Stromal cell of bone marrow (primary cell): Measurements from ENCODE around the gene CSTPP1.

Source experiments
- DNase-seq: peaks from one replicate; pipeline ENCODE4 v3.0.0-alpha.2; 2012; ENCODE audit warnings: low read depth

CSTPP1 gene

GRCh38 chr11:47161890-47162289, 225.3 kb downstream of the CSTPP1 start:
- no peak for DNase-seq

GRCh38 chr11:47162426-47162825, 225.9 kb downstream of the CSTPP1 start:
- no peak for DNase-seq

- DNase-seq, result no peak
These were observed 226.6 kb downstream of the CSTPP1 start for GRCh38 chr11:47163193-47163592.

- DNase-seq, result no peak
These were observed 227.3 kb downstream of the CSTPP1 start for GRCh38 chr11:47163898-47164297.

- DNase-seq, result no peak
These were observed 227.8 kb downstream of the CSTPP1 start for GRCh38 chr11:47164321-47164720.

- no peak for DNase-seq
These were observed 228.8 kb downstream of the CSTPP1 start for GRCh38 chr11:47165253-47165840.

GRCh38 chr11:47166368-47166767, 229.8 kb downstream of the CSTPP1 start:
- DNase-seq, result no peak

GRCh38 chr11:47171061-47171838, 234.7 kb downstream of the CSTPP1 start:
- DNase-seq, result no peak

GRCh38 chr11:47171856-47172255, 235.3 kb downstream of the CSTPP1 start:
- DNase-seq, result no peak

GRCh38 chr11:47172740-47173336, 236.3 kb downstream of the CSTPP1 start:
- DNase-seq, result no peak

GRCh38 chr11:47175746-47176327, 239.3 kb downstream of the CSTPP1 start:
- DNase-seq, result no peak

GRCh38 chr11:47176328-47177228, 240.0 kb downstream of the CSTPP1 start, which contains the start of gene ARFGAP2:
Gene ARFGAP2, minus strand, starts transcription at chr11:47176879. Its CDS starts 26 bp downstream, at chr11:47176853.
- peak; percentile 94 for DNase-seq

GRCh38 chr11:47177229-47177845, 240.8 kb downstream of the CSTPP1 start:
- peak; percentile 76 for DNase-seq

GRCh38 chr11:47177846-47178245, 241.3 kb downstream of the CSTPP1 start:
- no peak for DNase-seq

- DNase-seq, result no peak
These were observed 241.8 kb downstream of the CSTPP1 start for GRCh38 chr11:47178316-47178715.

GRCh38 chr11:47178737-47179654, 242.4 kb downstream of the CSTPP1 start:
- no peak for DNase-seq

GRCh38 chr11:47179655-47179991, 243.1 kb downstream of the CSTPP1 start:
- no peak for DNase-seq

- no peak for DNase-seq
These were observed 243.6 kb downstream of the CSTPP1 start for GRCh38 chr11:47180006-47180787.

GRCh38 chr11:47181271-47181670, 244.7 kb downstream of the CSTPP1 start:
- DNase-seq, result no peak

GRCh38 chr11:47182380-47182779, 245.8 kb downstream of the CSTPP1 start:
- DNase-seq, result no peak
